ENCODE measurements around the gene MGAT2.

The MGAT2 gene

GRCh38 chr14:49586673-49587460 lies 33.7 kb upstream of the MGAT2 start:
- POLR2A ChIA-PET, result interaction anchor here (0.7 to 2.7 kb wide), 5 partner anchors 8 to 48 kb away, joined by 3 to 11 read pairs (median 7); partner anchors contain the start of genes LRR1, MGAT2 and RPL36AL
- peak; percentile 84 for TF ChIP-seq CTCF (IDR thresholded peaks at IDR 0.05; ENCODE audit: control extremely low read depth, extremely low read depth, low read depth, missing control alignments)
- CTCF ChIA-PET, result interaction anchor here (0.7 to 4.0 kb wide), 21 partner anchors 8 to 1176 kb away, joined by 3 to 44 read pairs (median 4); partner anchors contain the start of genes DNAAF2, LRR1, MGAT2 and RPL36AL
- peak; percentile 55 for DNase-seq (ENCODE audit: extremely low spot score)

- POLR2A ChIA-PET, result no interaction called here
- no peak for DNase-seq (ENCODE audit: extremely low spot score)
- TF ChIP-seq CTCF (IDR thresholded peaks at IDR 0.05; ENCODE audit: control extremely low read depth, extremely low read depth, low read depth, missing control alignments), result no peak
- CTCF ChIA-PET, result interaction anchor here (0.9 kb wide), 1 partner anchor 10 kb away, joined by 3 read pairs; the partner anchor contains the start of gene LRR1
Measured at GRCh38 chr14:49589387-49589786, 31.2 kb upstream of the MGAT2 start.

GRCh38 chr14:49593016-49593415 lies 27.6 kb upstream of the MGAT2 start:
- ChIA-PET CTCF (no interaction called here), POLR2A (no interaction called here)

GRCh38 chr14:49594347-49595091 lies 26.1 kb upstream of the MGAT2 start:
- ChIA-PET POLR2A (interaction anchor here (1.4 kb wide), 1 partner anchor 9 kb away, joined by 8 read pairs; the partner anchor contains the start of gene RPS29), CTCF (interaction anchor here (1.5 to 2.5 kb wide), 3 partner anchors 8 to 258 kb away, joined by 4 to 26 read pairs (median 6); partner anchors contain the start of genes NEMF and RPS29)
- DNase-seq (ENCODE audit: extremely low spot score), result peak; percentile 41
- TF ChIP-seq CTCF (IDR thresholded peaks at IDR 0.05; ENCODE audit: control extremely low read depth, extremely low read depth, low read depth, missing control alignments), result no peak

More at GRCh38 chr14:49593016-49593415, 27.6 kb upstream of the MGAT2 start:
- no peak for DNase-seq (ENCODE audit: extremely low spot score)
- TF ChIP-seq CTCF (IDR thresholded peaks at IDR 0.05; ENCODE audit: control extremely low read depth, extremely low read depth, low read depth, missing control alignments), result no peak

- no peak for DNase-seq (ENCODE audit: extremely low spot score)
- POLR2A ChIA-PET, result interaction anchor here (1.0 to 1.7 kb wide), 3 partner anchors 12 to 265 kb away, joined by 6 to 11 read pairs (median 11); partner anchors contain the start of genes MGAT2, RPL36AL and RPS29
- CTCF ChIA-PET, result interaction anchor here (0.9 to 3.1 kb wide), 3 partner anchors 12 to 136 kb away, joined by 3 to 44 read pairs (median 9); partner anchors contain the start of genes MGAT2, RPL36AL and RPS29
- TF ChIP-seq CTCF (IDR thresholded peaks at IDR 0.05; ENCODE audit: control extremely low read depth, extremely low read depth, low read depth, missing control alignments), result no peak
Measured at GRCh38 chr14:49598189-49598484, 22.5 kb upstream of the MGAT2 start.
